IPS DF 6.9 (cell line): ENCODE measurements around the gene PKD1L1.

Experiments used
- DNase-seq: peaks from one replicate; pipeline ENCODE4 v3.0.0-alpha.2; 2013; ENCODE audit warnings: low read depth, low spot score
- H3K27ac ChIP-seq: one replicate; pipeline ENCODE4 v1.5.1; 2013; ENCODE audit warnings: low read length, control low read depth
- H3K27me3 ChIP-seq: 2 replicates; pipeline ENCODE4 v1.6.1; 2013; ENCODE audit warnings: mild to moderate bottlenecking, low read length; ENCODE audit not compliant: control insufficient read depth, insufficient read depth
- H3K36me3 ChIP-seq: 2 replicates; pipeline ENCODE4 v1.6.1; 2013; ENCODE audit warnings: low read length; ENCODE audit not compliant: control insufficient read depth, insufficient read depth
- H3K4me1 ChIP-seq: 2 replicates; pipeline ENCODE4 v1.6.1; 2013; ENCODE audit warnings: low read length; ENCODE audit not compliant: control insufficient read depth, insufficient read depth
- H3K4me3 ChIP-seq: 2 replicates; pipeline ENCODE4 v1.5.1; 2013; ENCODE audit warnings: mild to moderate bottlenecking, low read length
- H3K9me3 ChIP-seq: 2 replicates; pipeline ENCODE4 v1.6.1; 2013; ENCODE audit warnings: low read length, inconsistent platforms; ENCODE audit not compliant: control insufficient read depth, insufficient read depth
- WGBS: extraction: QIAGEN DNeasy Blood & Tissue Kit; methylation state at CpG from one replicate; pipeline ENCODE4 v1.1.7; 2013; ENCODE audit warnings: mixed read lengths, missing lambda C conversion rate; ENCODE audit not compliant: insufficient read length, insufficient coverage; 5-methylcytosine and 5-hydroxymethylcytosine counted together

The PKD1L1 gene

GRCh38 chr7:47939425-47940036, 8.7 kb downstream of the PKD1L1 start:
- no CpG with 5 or more reads among the region's 7 CpGs for whole genome bisulfite sequencing
- no peak overlapping the region for H3K27ac ChIP-seq
- no peaks in the 10 kb centered on the region for H3K36me3 ChIP-seq
- H3K27me3 ChIP-seq, result no peaks in the 10 kb centered on the region
- H3K4me3 ChIP-seq, result no peak overlapping the region
- 0 out of 2 replicates have a peak, but pooled peaks cover 1% of the 10 kb centered on the region for H3K4me1 ChIP-seq
- H3K9me3 ChIP-seq, result no peaks in the 10 kb centered on the region
- DNase-seq, result no peak

GRCh38 chr7:47938574-47939165, 9.6 kb downstream of the PKD1L1 start:
- no peaks in the 10 kb centered on the region for H3K9me3 ChIP-seq
- H3K4me3 ChIP-seq, result no peak overlapping the region
- no peaks in the 10 kb centered on the region for H3K27me3 ChIP-seq
- 0 out of 2 replicates have a peak, but pooled peaks cover 1% of the 10 kb centered on the region for H3K4me1 ChIP-seq
- no peak overlapping the region for H3K27ac ChIP-seq
- DNase-seq, result no peak
- WGBS, result no CpG with 5 or more reads among the region's 6 CpGs
- no peaks in the 10 kb centered on the region for H3K36me3 ChIP-seq

GRCh38 chr7:47937711-47938573, 10.3 kb downstream of the PKD1L1 start:
- DNase-seq, result no peak
- Histone ChIP-seq H3K27ac (no peak overlapping the region), H3K4me1 (0 out of 2 replicates have a peak, but pooled peaks cover 1% of the 10 kb centered on the region), H3K9me3 (no peaks in the 10 kb centered on the region), H3K4me3 (no peak overlapping the region), H3K36me3 (no peaks in the 10 kb centered on the region), H3K27me3 (no peaks in the 10 kb centered on the region)
- no CpG with 5 or more reads among the region's 11 CpGs for WGBS

GRCh38 chr7:47937065-47937687, 11.1 kb downstream of the PKD1L1 start:
- no peaks in the 10 kb centered on the region for H3K27me3 ChIP-seq
- WGBS, result no CpG with 5 or more reads among the region's 17 CpGs

GRCh38 chr7:47936323-47936722, 11.9 kb downstream of the PKD1L1 start:
- Histone ChIP-seq H3K4me3 (no peak overlapping the region), H3K27ac (no peak overlapping the region), H3K4me1 (0 out of 2 replicates have a peak, but pooled peaks cover 1% of the 10 kb centered on the region), H3K9me3 (no peaks in the 10 kb centered on the region), H3K36me3 (no peaks in the 10 kb centered on the region), H3K27me3 (no peaks in the 10 kb centered on the region)
- WGBS, result no CpG with 5 or more reads among the region's 4 CpGs
- DNase-seq, result no peak

More at GRCh38 chr7:47937065-47937687, 11.1 kb downstream of the PKD1L1 start:
- no peak overlapping the region for H3K4me3 ChIP-seq
- no peak overlapping the region for H3K27ac ChIP-seq
- 0 out of 2 replicates have a peak, but pooled peaks cover 1% of the 10 kb centered on the region for H3K4me1 ChIP-seq
- no peaks in the 10 kb centered on the region for H3K36me3 ChIP-seq
- no peak for DNase-seq
- no peaks in the 10 kb centered on the region for H3K9me3 ChIP-seq

- no peaks in the 10 kb centered on the region for H3K36me3 ChIP-seq
- H3K27me3 ChIP-seq, result no peaks in the 10 kb centered on the region
- DNase-seq, result no peak
- H3K4me3 ChIP-seq, result no peak overlapping the region
- H3K9me3 ChIP-seq, result no peaks in the 10 kb centered on the region
- H3K27ac ChIP-seq, result no peak overlapping the region
- no CpG with 5 or more reads among the region's 10 CpGs for WGBS
- H3K4me1 ChIP-seq, result no peaks in the 10 kb centered on the region
Observed at GRCh38 chr7:47935336-47935735, 12.9 kb downstream of the PKD1L1 start.

- no peaks in the 10 kb centered on the region for H3K27me3 ChIP-seq
- H3K4me1 ChIP-seq, result no peaks in the 10 kb centered on the region
- WGBS, result no CpG with 5 or more reads among the region's 6 CpGs
- H3K27ac ChIP-seq, result no peak overlapping the region
- H3K4me3 ChIP-seq, result no peak overlapping the region
- H3K36me3 ChIP-seq, result no peaks in the 10 kb centered on the region
- no peaks in the 10 kb centered on the region for H3K9me3 ChIP-seq
- no peak for DNase-seq
Observed at GRCh38 chr7:47934831-47935230, 13.4 kb downstream of the PKD1L1 start.

GRCh38 chr7:47933215-47933614, 15.1 kb downstream of the PKD1L1 start:
- Histone ChIP-seq H3K9me3 (no peaks in the 10 kb centered on the region), H3K4me1 (no peaks in the 10 kb centered on the region), H3K27ac (no peak overlapping the region), H3K36me3 (no peaks in the 10 kb centered on the region), H3K4me3 (no peak overlapping the region), H3K27me3 (no peaks in the 10 kb centered on the region)
- no peak for DNase-seq
- WGBS, result no CpG with 5 or more reads among the region's 8 CpGs

GRCh38 chr7:47932466-47933037, 15.7 kb downstream of the PKD1L1 start:
- H3K9me3 ChIP-seq, result no peaks in the 10 kb centered on the region
- H3K4me1 ChIP-seq, result no peaks in the 10 kb centered on the region
- no peak overlapping the region for H3K27ac ChIP-seq
- H3K27me3 ChIP-seq, result no peaks in the 10 kb centered on the region
- WGBS, result no CpG with 5 or more reads among the region's 11 CpGs
- H3K4me3 ChIP-seq, result no peak overlapping the region
- DNase-seq, result no peak
- H3K36me3 ChIP-seq, result no peaks in the 10 kb centered on the region

- H3K4me3 ChIP-seq, result no peak overlapping the region
- H3K36me3 ChIP-seq, result no peaks in the 10 kb centered on the region
- H3K27me3 ChIP-seq, result no peaks in the 10 kb centered on the region
- no CpG with 5 or more reads among the region's 6 CpGs for WGBS
- H3K4me1 ChIP-seq, result no peaks in the 10 kb centered on the region
- H3K9me3 ChIP-seq, result no peaks in the 10 kb centered on the region
- DNase-seq, result no peak
- no peak overlapping the region for H3K27ac ChIP-seq
Observed at GRCh38 chr7:47932016-47932415, 16.2 kb downstream of the PKD1L1 start.
